Lower leg skin (tissue), 4 donors: ENCODE results near the gene VRK3. TPM values are rescaled to one million over a fixed set of nuclear protein-coding genes. Genes with fewer than 3 reads are reported as not detected.

Experiments
- DNase-seq, 2 donors: peaks; one replicate each; pipeline ENCODE4 v3.0.0-alpha.2; 2019; ENCODE audit warnings: low spot score in 2 of 2
- H3K4me3 ChIP-seq: fragments of 200-600 bp; sonication (generic); 2 replicates; pipeline ENCODE4 v1.5.1; 2017; ENCODE audit warnings: mild to moderate bottlenecking, low read depth; ENCODE audit not compliant: poor library complexity, severe bottlenecking
- POLR2A ChIP-seq, 2 donors: fragments of 450-650 bp; IDR thresholded peaks; one replicate each; pipeline ENCODE4 v1.6.1; 2016 to 2017; ENCODE audit warnings: antibody characterized with exemption in 2 of 2, mild to moderate bottlenecking in 1 of 2, moderate library complexity in 1 of 2
- WGBS, 2 donors: methylation state at CpG; one replicate each; pipeline ENCODE4 v1.1.5; 2018; 5-methylcytosine and 5-hydroxymethylcytosine counted together
- intact Hi-C: fragments of 100-400 bp; cut with DNase I; formaldehyde crosslinking; loops from one replicate; pipeline ENCODE4 v1.15.0; 2023; ENCODE audit warnings: low total_unique reads
- total RNA-seq, 4 donors: library from RNA; depleted of rRNA; stranded (reverse); fragments of >200 nt; gene quantifications; one replicate each; pipeline ENCODE4 v1.1.0, GENCODE V29; 2016
- TF ChIP-seq, protein P1 (sequence below), 3 donors: fragments of 450-650 bp; IDR thresholded peaks; one replicate each; pipeline ENCODE4 v1.5.1; 2016; ENCODE audit warnings: antibody characterized with exemption in 3 of 3, mild to moderate bottlenecking in 3 of 3, moderate library complexity in 2 of 3

VRK3 gene
- total RNA-seq, 4 donors from 2014 or later: 16.6 to 56.4 (median 29.7) TPM

DNA sequence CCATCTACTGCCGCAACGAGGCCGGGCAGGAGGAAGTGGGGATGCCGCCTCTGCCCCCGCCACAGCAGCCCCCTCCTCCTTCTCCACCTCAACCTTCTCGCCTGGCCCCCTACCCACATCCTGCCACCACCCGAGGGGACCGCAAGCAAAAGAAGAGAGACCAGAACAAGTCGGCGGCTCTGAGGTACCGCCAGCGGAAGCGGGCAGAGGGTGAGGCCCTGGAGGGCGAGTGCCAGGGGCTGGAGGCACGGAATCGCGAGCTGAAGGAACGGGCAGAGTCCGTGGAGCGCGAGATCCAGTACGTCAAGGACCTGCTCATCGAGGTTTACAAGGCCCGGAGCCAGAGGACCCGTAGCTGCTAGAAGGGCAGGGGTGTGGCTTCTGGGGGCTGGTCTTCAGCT, 92.4 kb downstream of the VRK3 start:
- no peak overlapping the region for H3K4me3 ChIP-seq
- WGBS, 2 donors: 90 to 92% methylated on average over 23 of the region's 25 CpGs
- intact Hi-C loops: no loop called here
- TF ChIP-seq POLR2A (IDR thresholded peaks at IDR 0.05): no peak
- TF ChIP-seq, protein P1, sequence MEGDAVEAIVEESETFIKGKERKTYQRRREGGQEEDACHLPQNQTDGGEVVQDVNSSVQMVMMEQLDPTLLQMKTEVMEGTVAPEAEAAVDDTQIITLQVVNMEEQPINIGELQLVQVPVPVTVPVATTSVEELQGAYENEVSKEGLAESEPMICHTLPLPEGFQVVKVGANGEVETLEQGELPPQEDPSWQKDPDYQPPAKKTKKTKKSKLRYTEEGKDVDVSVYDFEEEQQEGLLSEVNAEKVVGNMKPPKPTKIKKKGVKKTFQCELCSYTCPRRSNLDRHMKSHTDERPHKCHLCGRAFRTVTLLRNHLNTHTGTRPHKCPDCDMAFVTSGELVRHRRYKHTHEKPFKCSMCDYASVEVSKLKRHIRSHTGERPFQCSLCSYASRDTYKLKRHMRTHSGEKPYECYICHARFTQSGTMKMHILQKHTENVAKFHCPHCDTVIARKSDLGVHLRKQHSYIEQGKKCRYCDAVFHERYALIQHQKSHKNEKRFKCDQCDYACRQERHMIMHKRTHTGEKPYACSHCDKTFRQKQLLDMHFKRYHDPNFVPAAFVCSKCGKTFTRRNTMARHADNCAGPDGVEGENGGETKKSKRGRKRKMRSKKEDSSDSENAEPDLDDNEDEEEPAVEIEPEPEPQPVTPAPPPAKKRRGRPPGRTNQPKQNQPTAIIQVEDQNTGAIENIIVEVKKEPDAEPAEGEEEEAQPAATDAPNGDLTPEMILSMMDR (IDR thresholded peaks at IDR 0.05): no peak
- no peak for DNase-seq

DNA sequence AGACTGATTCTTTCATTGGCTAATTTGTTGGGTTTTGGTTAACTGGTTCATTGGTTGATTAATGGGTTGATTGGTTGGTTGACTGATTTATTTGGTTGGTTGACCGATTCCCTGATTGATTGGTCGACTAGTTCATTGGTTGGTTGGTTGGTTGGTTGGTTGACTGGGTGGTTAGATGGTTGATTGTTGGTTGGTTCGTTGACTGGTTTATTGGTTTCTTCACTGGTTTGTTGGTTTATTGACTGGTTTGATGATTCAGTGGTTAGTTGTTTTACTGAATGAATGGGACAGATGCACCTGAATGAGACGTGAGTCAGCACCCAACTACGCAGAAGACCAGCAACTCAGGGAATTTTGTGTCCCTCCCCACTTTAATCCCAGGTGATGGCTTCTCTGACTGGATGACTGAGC, 93.1 kb downstream of the VRK3 start:
- DNase-seq: no peak
- intact Hi-C loops: no loop called here
- WGBS, 2 donors: 96 to 97% methylated on average over 5 of the region's 5 CpGs
- no peak for TF ChIP-seq POLR2A (IDR thresholded peaks at IDR 0.05)
- TF ChIP-seq, protein P1 (IDR thresholded peaks at IDR 0.05): no peak
- H3K4me3 ChIP-seq: no peak overlapping the region

DNA sequence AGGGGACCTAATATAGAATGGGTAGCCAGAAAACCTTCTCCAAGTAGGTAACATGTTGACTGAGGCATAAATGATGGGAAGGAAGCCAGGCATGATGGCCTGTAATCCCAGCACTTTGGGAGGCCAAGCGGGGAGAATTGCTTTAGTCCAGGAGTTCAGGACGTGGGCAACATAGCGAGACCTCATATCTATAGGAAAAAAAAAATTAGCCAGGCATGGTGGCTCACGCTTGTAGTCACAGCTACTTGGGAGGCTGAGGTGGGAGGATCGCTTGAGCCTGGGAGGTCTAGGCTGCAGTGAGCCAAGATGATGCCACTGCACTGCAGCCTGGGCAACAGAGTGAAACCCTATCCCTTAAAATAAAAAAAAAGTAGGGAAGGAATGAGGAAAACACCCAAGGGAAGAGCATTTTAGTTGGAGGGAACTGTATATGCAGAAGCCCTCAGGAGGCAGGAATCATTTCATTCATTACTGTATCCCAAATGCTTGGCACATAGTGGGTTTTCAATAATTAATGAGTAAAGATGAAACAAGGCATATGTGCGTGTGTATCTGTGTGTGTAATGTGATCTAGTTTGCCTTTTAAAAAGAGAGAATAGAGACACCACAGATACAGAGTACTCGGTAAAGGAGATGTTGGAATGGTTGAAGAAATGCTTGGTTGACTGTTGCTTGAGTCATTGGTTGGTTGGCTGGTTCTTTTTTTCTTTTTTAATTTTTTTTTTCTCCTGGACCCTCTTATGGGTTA, 93.7 kb downstream of the VRK3 start:
- TF ChIP-seq, protein P1 (IDR thresholded peaks at IDR 0.05): no peak
- TF ChIP-seq POLR2A (IDR thresholded peaks at IDR 0.05): no peak
- no peak for DNase-seq
- intact Hi-C loops: no loop called here
- 93 to 94% methylated on average over 7 of the region's 7 CpGs for WGBS, 2 donors
- no peak overlapping the region for H3K4me3 ChIP-seq

DNA sequence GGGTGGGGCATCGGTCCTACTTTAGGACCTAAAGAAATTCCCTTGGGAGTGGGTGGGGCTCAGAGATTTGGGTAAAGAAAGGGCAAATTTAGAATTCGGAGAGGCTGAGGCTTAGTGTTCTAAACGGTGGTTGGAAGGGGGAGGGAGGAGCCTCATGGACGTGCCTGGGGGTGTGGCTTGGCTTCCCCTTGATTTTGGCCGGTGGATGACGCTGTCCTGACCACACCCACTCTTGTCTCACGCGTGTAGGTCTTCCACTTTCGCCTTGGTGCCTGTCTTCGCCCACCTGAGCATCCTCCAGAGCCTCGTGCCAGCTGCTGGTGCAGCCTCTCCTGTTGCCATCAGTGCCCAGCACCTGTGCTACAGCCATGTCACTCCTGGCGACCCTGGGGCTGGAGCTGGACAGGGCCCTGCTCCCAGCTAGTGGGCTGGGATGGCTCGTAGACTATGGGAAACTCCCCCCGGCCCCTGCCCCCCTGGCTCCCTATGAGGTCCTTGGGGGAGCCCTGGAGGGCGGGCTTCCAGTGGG, 94.6 kb downstream of the VRK3 start:
- DNase-seq: no peak
- WGBS, 2 donors: 52 to 53% methylated on average over 14 to 15 of the region's 15 CpGs
- intact Hi-C loops: no loop called here
- TF ChIP-seq, protein P1 (IDR thresholded peaks at IDR 0.05): no peak
- no peak for TF ChIP-seq POLR2A (IDR thresholded peaks at IDR 0.05)
- no peak overlapping the region for H3K4me3 ChIP-seq

DNA sequence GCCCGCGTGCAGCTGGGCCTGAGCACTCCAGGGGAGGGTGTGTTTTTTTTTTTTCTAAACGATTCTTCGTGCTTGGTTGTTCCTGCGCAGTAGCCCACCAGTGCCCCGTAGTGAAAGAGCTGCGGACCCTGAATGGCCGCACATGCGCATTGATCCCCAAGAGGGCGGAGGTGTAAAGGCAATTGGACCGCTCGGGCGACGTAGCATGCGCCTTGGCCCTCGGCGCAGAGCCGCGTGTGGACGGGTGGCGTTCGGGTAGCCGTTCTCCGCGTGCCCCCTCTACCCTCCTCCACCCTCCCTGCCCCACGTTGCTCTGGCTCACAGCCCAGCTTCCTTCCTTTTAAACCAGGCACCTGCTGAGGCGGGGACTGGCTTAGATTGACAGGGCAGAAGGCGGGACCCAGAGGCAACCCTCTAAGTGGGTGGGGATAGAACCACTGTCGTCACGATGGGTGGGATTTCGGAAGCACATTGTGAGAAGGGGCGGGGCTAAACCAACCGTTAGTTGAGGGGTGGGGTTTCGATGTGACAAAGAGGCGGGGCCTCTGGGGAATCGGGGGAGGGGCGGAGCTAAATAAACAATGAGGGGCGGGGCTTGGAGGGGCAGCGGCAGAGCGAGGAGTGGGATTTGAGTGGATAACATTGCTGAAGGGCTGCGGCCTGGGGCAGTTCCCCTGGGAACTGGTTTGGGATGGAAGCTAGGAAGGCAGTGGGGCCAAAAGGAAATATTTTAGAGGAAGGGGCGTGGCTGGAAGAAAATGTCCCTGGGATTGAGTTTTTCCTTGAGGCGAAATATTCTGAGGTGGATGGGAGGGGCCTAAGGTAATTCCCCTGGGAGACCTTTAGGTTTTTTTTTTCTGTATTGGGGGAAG, 95.3 kb downstream of the VRK3 start:
- WGBS, 2 donors: 2% methylated on average over 42 to 43 of the region's 43 CpGs
- intact Hi-C loops: no loop called here
- no peak for TF ChIP-seq POLR2A (IDR thresholded peaks at IDR 0.05)
- TF ChIP-seq, protein P1 (IDR thresholded peaks at IDR 0.05): no peak
- peak; percentile 89 to 97 for DNase-seq
- peak overlapping the region; percentile 97 for H3K4me3 ChIP-seq
